Keratinocyte (primary cell): Measurements from ENCODE around the gene SLC9A2. TPM values are rescaled to one million over a fixed set of nuclear protein-coding genes. Genes with fewer than 3 reads are reported as not detected.

Source experiments
- DNase-seq: peaks from one replicate; pipeline ENCODE4 v3.0.0-alpha.2; 2011; ENCODE audit warnings: low read depth, missing footprints, low spot score
- FAIRE-seq: peaks from 2 replicates; lab custom pipeline; 2011; peaks lifted over from hg19 to GRCh38; lab: Jason Lieb, UNC
- H2AFZ ChIP-seq: 2 replicates; pipeline ENCODE4 v1.6.0; 2012; ENCODE audit warnings: low read length, control low read depth, inconsistent platforms; ENCODE audit not compliant: control insufficient read depth
- H3K27ac ChIP-seq: 2 replicates; pipeline ENCODE4 v1.5.1; 2011; ENCODE audit warnings: low read length; ENCODE audit not compliant: control insufficient read depth, insufficient read depth
- H3K27me3 ChIP-seq: 3 replicates; pipeline ENCODE4 v1.6.0; 2011; ENCODE audit warnings: low read length; ENCODE audit not compliant: control insufficient read depth, insufficient read depth; ENCODE audit errors: extremely low read depth
- H3K36me3 ChIP-seq, 2 experiments: 2 replicates in 1 of 2; 3 replicates in 1 of 2; pipeline ENCODE4 v1.5.1; 2011; ENCODE audit warnings: low read length in 2 of 2, mild to moderate bottlenecking in 1 of 2; ENCODE audit not compliant: control insufficient read depth in 2 of 2, insufficient read depth in 2 of 2; ENCODE audit errors: extremely low read depth in 1 of 2
- H3K4me1 ChIP-seq: 3 replicates; pipeline ENCODE4 v1.5.1; 2011; ENCODE audit warnings: low read length; ENCODE audit not compliant: control insufficient read depth, insufficient read depth; ENCODE audit errors: extremely low read depth
- H3K4me2 ChIP-seq: 3 replicates; pipeline ENCODE4 v1.6.0; 2011; ENCODE audit warnings: low read depth, low read length; ENCODE audit not compliant: control insufficient read depth, insufficient read depth; ENCODE audit errors: extremely low read depth
- H3K4me3 ChIP-seq, 3 experiments: fragments of 200-600 bp in 1 of 3; sonication (generic) in 1 of 3; 2 replicates in 2 of 3; 3 replicates in 1 of 3; pipeline ENCODE4 v1.5.1; 2011 to 2016; ENCODE audit warnings: low read length in 3 of 3, mild to moderate bottlenecking in 3 of 3, control low read depth in 2 of 3, inconsistent platforms in 1 of 3, low read depth in 1 of 3, mixed read lengths in 1 of 3, mixed run types in 1 of 3, moderate library complexity in 1 of 3; ENCODE audit not compliant: control insufficient read depth in 2 of 3, insufficient read depth in 2 of 3; ENCODE audit errors: extremely low read depth in 1 of 3
- H3K79me2 ChIP-seq: 2 replicates; pipeline ENCODE4 v1.6.0; 2012; ENCODE audit warnings: low read length; ENCODE audit not compliant: control insufficient read depth, insufficient read depth
- H3K9ac ChIP-seq: 3 replicates; pipeline ENCODE4 v1.6.0; 2011; ENCODE audit warnings: low read length; ENCODE audit not compliant: control insufficient read depth, insufficient read depth; ENCODE audit errors: extremely low read depth
- H3K9me1 ChIP-seq: 3 replicates; pipeline ENCODE4 v1.6.0; 2011; ENCODE audit warnings: low read length; ENCODE audit not compliant: control insufficient read depth, insufficient read depth; ENCODE audit errors: extremely low read depth
- H3K9me3 ChIP-seq: 2 replicates; pipeline ENCODE4 v1.5.1; 2012; ENCODE audit warnings: low read depth, low read length; ENCODE audit not compliant: control insufficient read depth
- H4K20me1 ChIP-seq: 3 replicates; pipeline ENCODE4 v1.6.0; 2011; ENCODE audit warnings: low read length; ENCODE audit not compliant: control insufficient read depth, insufficient read depth; ENCODE audit errors: extremely low read depth
- EZH2 ChIP-seq: IDR thresholded peaks from one replicate; pipeline ENCODE4 v1.6.1; 2012; ENCODE audit warnings: inconsistent platforms, mild to moderate bottlenecking, low read length, moderate library complexity
- dilution Hi-C: fragments of 300-500 bp; cut with MboI; formaldehyde crosslinking; loops from one replicate; pipeline ENCODE4 v1.7.0; 2020; ENCODE audit warnings: low sequenced_read_pairs; ENCODE audit not compliant: extremely low pct_ligation_motif_present
- polyA plus RNA-seq, 5 experiments: library from polyadenylated mRNA; depleted of rRNA in 3 of 5; stranded (reverse) in 3 of 5; stranded (forward) in 1 of 5; unstranded in 1 of 5; fragments of >200 nt; gene quantifications; 1 replicate in 1 of 5; 2 replicates in 3 of 5; 3 replicates in 1 of 5; pipeline versions ENCODE4 v1.2.1 to v1.2.3, GENCODE V29; 2011 to 2012; ENCODE audit warnings: missing spikeins in 2 of 5, low read depth in 1 of 5, low replicate concordance in 1 of 5
- TF ChIP-seq, protein P1 (sequence below), 3 experiments: IDR thresholded peaks in 1 of 3; conservative IDR thresholded peaks in 1 of 3; optimal IDR thresholded peaks in 1 of 3; 2 replicates in 2 of 3; 3 replicates in 1 of 3; pipeline versions ENCODE3 to v1.5.1; 2011; ENCODE audit warnings: low read length in 3 of 3, mild to moderate bottlenecking in 3 of 3, moderate library complexity in 2 of 3, control low read depth in 1 of 3, inconsistent platforms in 1 of 3; ENCODE audit not compliant: insufficient read depth in 2 of 3; ENCODE audit errors: extremely low read depth in 1 of 3

The SLC9A2 gene
- polyA plus RNA-seq, 1 donor (not counting 4 experiments of a cell fraction or from before 2014, with no cell fraction given) = 0.13 TPM

DNA sequence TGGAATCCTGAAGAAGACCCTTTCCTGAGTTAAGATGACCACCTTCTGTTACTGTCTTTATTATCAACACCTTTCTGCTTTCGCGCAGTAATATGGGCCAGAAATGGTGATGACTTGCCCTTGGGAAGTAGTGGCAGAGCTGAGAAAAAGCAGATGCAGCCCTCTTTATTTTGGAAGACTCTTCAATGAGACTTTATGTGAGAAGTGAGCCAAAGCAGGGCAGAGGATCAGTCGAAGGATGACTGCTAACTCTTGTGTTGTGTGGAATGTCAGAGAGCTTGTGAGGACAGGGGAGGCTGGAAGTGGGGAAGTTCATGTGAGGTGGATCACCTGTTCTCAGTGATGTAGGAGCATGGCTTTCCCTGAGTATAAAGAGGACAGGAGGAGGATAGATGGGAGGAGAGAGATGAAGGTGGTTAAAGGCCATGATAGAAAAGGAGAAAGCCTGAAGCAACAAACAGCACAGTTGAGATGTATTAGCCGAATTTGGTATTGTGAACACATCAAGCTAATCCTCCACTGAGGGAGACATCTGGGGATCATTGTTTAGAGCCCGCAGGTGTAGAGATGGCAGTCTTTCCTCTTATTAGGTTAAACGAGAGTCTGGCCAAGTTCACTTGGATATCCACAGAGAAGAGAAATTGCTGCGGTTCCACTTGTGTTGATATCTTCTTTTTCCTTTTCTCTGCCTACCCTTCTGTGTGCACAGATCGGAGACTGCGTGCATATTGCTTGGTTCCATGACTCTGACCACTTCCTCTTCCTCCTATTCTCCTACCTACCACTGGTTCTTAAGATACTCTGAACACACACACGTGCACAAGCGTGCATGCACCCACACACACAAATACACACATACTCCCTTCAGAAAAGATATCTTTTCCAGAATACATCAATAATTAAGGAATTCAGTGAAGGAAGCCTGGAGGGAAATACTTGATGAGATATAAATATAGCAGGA lies 67.4 kb downstream of the SLC9A2 start:
- FAIRE-seq (peak; percentile 5), DNase-seq (no peak)
- Histone ChIP-seq H3K9me3 (no peaks in the 10 kb centered on the region), H3K4me2 (no peak overlapping the region), H3K9ac (no peak overlapping the region), H3K4me3 (no peak overlapping the region), H3K79me2 (no peaks in the 10 kb centered on the region), H2AFZ (no peak overlapping the region), H3K4me1 (no peaks in the 10 kb centered on the region), H3K9me1 (no peaks in the 10 kb centered on the region), H4K20me1 (no peaks in the 10 kb centered on the region), H3K36me3 (no peaks in the 10 kb centered on the region), H3K27me3 (no peaks in the 10 kb centered on the region), H3K27ac (no peak overlapping the region)
- dilution Hi-C loops = no loop called here
- TF ChIP-seq, protein P1, sequence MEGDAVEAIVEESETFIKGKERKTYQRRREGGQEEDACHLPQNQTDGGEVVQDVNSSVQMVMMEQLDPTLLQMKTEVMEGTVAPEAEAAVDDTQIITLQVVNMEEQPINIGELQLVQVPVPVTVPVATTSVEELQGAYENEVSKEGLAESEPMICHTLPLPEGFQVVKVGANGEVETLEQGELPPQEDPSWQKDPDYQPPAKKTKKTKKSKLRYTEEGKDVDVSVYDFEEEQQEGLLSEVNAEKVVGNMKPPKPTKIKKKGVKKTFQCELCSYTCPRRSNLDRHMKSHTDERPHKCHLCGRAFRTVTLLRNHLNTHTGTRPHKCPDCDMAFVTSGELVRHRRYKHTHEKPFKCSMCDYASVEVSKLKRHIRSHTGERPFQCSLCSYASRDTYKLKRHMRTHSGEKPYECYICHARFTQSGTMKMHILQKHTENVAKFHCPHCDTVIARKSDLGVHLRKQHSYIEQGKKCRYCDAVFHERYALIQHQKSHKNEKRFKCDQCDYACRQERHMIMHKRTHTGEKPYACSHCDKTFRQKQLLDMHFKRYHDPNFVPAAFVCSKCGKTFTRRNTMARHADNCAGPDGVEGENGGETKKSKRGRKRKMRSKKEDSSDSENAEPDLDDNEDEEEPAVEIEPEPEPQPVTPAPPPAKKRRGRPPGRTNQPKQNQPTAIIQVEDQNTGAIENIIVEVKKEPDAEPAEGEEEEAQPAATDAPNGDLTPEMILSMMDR (optimal IDR thresholded peaks at IDR 0.05 in 1 of 3, IDR thresholded peaks at IDR 0.05 in 1 of 3, conservative IDR thresholded peaks at IDR 0.05 in 1 of 3; ENCODE audit: extremely low read depth in 1 of 3, insufficient read depth in 2 of 3, low read length in 3 of 3) = no peak

DNA sequence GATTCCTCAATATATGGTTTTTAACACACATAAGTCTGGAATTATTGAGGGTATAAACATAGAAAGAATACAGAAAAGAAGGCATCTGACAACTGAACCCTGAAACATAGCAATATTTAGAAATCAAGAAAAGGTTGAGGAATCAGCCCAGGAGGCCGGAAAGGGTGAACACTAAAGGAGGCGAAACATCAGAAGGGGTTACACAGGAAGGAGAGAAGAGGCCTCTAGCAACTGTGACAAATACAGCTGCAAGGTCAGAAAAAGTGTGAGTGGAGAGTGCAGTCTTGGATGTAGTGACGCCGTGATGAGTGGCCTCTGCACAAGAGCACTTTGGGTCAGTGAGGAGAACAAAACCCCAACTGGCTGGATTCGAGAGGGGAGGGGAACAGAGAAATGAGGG lies 70.7 kb downstream of the SLC9A2 start:
- Histone ChIP-seq H3K9me3 (no peaks in the 10 kb centered on the region), H4K20me1 (no peaks in the 10 kb centered on the region), H2AFZ (no peak overlapping the region), H3K4me3 (no peak overlapping the region), H3K9ac (no peak overlapping the region), H3K36me3 (no peaks in the 10 kb centered on the region), H3K27me3 (no peaks in the 10 kb centered on the region), H3K27ac (no peak overlapping the region), H3K4me2 (no peak overlapping the region), H3K9me1 (no peaks in the 10 kb centered on the region), H3K79me2 (no peaks in the 10 kb centered on the region), H3K4me1 (no peaks in the 10 kb centered on the region)
- no peak for FAIRE-seq
- dilution Hi-C loops = no loop called here
- TF ChIP-seq, protein P1 (optimal IDR thresholded peaks at IDR 0.05 in 1 of 3, IDR thresholded peaks at IDR 0.05 in 1 of 3, conservative IDR thresholded peaks at IDR 0.05 in 1 of 3; ENCODE audit: extremely low read depth in 1 of 3, insufficient read depth in 2 of 3, low read length in 3 of 3) = no peak
- no peak for TF ChIP-seq EZH2
- no peak for DNase-seq
